ENCODE results near the gene EIF5AL1. TPM values are rescaled to one million over a fixed set of nuclear protein-coding genes. Genes with fewer than 3 reads are reported as not detected.
A peak's percentile ranks its signal among the peaks of the same experiment; 100 is the strongest.

Gene EIF5AL1
- total RNA-seq, 1 donor from 2014 or later: 1.1 TPM

- Histone ChIP-seq H3K27me3 (ENCODE audit: insufficient read depth, low read length) (peaks cover 9% of the 10 kb centered on the region), H3K4me2 (ENCODE audit: low read length) (no peak overlapping the region), H4K20me1 (ENCODE audit: insufficient read depth, low read length) (no peaks in the 10 kb centered on the region), H3K9me3 (ENCODE audit: insufficient read depth, low read depth, low read length) (no peaks in the 10 kb centered on the region), H3K9ac (ENCODE audit: low read length) (no peak overlapping the region), H2AFZ (ENCODE audit: low read depth, low read length) (no peak overlapping the region), H3K36me3 (ENCODE audit: insufficient read depth, low read length) (no peaks in the 10 kb centered on the region), H3K27ac (ENCODE audit: low read depth, low read length) (no peak overlapping the region), H3K79me2 (ENCODE audit: insufficient read depth, low read length) (no peaks in the 10 kb centered on the region), H3K4me3 (ENCODE audit: insufficient read depth, low read depth, low read length) (no peak overlapping the region), H3K4me1 (ENCODE audit: insufficient read depth, low read length) (no peaks in the 10 kb centered on the region)
- Mint-ChIP-seq H3K9me3 (ENCODE audit: unreplicated experiment) (no peaks in the 10 kb centered on the region), H3K27ac (ENCODE audit: unreplicated experiment) (no peak overlapping the region), H3K27me3 (ENCODE audit: low read depth, unreplicated experiment) (peaks cover 29% of the 10 kb centered on the region), H3K4me3 (ENCODE audit: unreplicated experiment) (no peak overlapping the region), H3K4me1 (ENCODE audit: low read depth, unreplicated experiment) (no peaks in the 10 kb centered on the region), H3K36me3 (ENCODE audit: low read depth, unreplicated experiment) (no peaks in the 10 kb centered on the region)
- TF ChIP-seq EZH2 (IDR thresholded peaks at IDR 0.05; ENCODE audit: insufficient read depth, low read length) (no peak), CTCF (IDR thresholded peaks at IDR 0.05; ENCODE audit: insufficient read depth, low read depth, low read length) (no peak)
- FAIRE-seq (no peak), DNase-seq (ENCODE audit: low read depth) (peak; percentile 8)
Measured at GRCh38 chr10:79559726-79560125, 47.4 kb downstream of the EIF5AL1 start.

- Histone ChIP-seq H3K4me3 (ENCODE audit: insufficient read depth, low read depth, low read length) (no peak within 1 kb of the TSS), H3K36me3 (ENCODE audit: insufficient read depth, low read length) (no peaks in the 10 kb centered on the region), H3K27me3 (ENCODE audit: insufficient read depth, low read length) (peaks cover 9% of the 10 kb centered on the region), H3K4me1 (ENCODE audit: insufficient read depth, low read length) (no peaks in the 10 kb centered on the region), H2AFZ (ENCODE audit: low read depth, low read length) (no peak within 1 kb of the TSS), H4K20me1 (ENCODE audit: insufficient read depth, low read length) (no peaks in the 10 kb centered on the region), H3K27ac (ENCODE audit: low read depth, low read length) (no peak within 1 kb of the TSS), H3K9me3 (ENCODE audit: insufficient read depth, low read depth, low read length) (no peaks in the 10 kb centered on the region), H3K9ac (ENCODE audit: low read length) (no peak within 1 kb of the TSS), H3K4me2 (ENCODE audit: low read length) (no peak within 1 kb of the TSS), H3K79me2 (ENCODE audit: insufficient read depth, low read length) (no peaks in the 10 kb centered on the region)
- Mint-ChIP-seq H3K9me3 (ENCODE audit: unreplicated experiment) (no peaks in the 10 kb centered on the region), H3K36me3 (ENCODE audit: low read depth, unreplicated experiment) (no peaks in the 10 kb centered on the region), H3K4me1 (ENCODE audit: low read depth, unreplicated experiment) (no peaks in the 10 kb centered on the region), H3K27ac (ENCODE audit: unreplicated experiment) (no peak within 1 kb of the TSS), H3K4me3 (ENCODE audit: unreplicated experiment) (no peak within 1 kb of the TSS), H3K27me3 (ENCODE audit: low read depth, unreplicated experiment) (peaks cover 27% of the 10 kb centered on the region)
- TF ChIP-seq CTCF (IDR thresholded peaks at IDR 0.05; ENCODE audit: insufficient read depth, low read depth, low read length) (no peak), EZH2 (IDR thresholded peaks at IDR 0.05; ENCODE audit: insufficient read depth, low read length) (no peak)
- FAIRE-seq (no peak), DNase-seq (ENCODE audit: low read depth) (no peak)
Measured at GRCh38 chr10:79560160-79560709, 47.9 kb downstream of the EIF5AL1 start, which contains the start of gene SFTPA2. Gene SFTPA2, minus strand, starts transcription at chr10:79560407. Its CDS starts 924 bp downstream, at chr10:79559483.

GRCh38 chr10:79561257-79561656 is 48.9 kb downstream of the EIF5AL1 start:
- Histone ChIP-seq H3K36me3 (ENCODE audit: insufficient read depth, low read length) (no peaks in the 10 kb centered on the region), H3K27ac (ENCODE audit: low read depth, low read length) (no peak overlapping the region), H3K9me3 (ENCODE audit: insufficient read depth, low read depth, low read length) (no peaks in the 10 kb centered on the region), H3K4me3 (ENCODE audit: insufficient read depth, low read depth, low read length) (no peak overlapping the region), H3K79me2 (ENCODE audit: insufficient read depth, low read length) (no peaks in the 10 kb centered on the region), H3K9ac (ENCODE audit: low read length) (no peak overlapping the region), H4K20me1 (ENCODE audit: insufficient read depth, low read length) (no peaks in the 10 kb centered on the region), H3K27me3 (ENCODE audit: insufficient read depth, low read length) (peaks cover 9% of the 10 kb centered on the region), H3K4me2 (ENCODE audit: low read length) (no peak overlapping the region), H2AFZ (ENCODE audit: low read depth, low read length) (no peak overlapping the region), H3K4me1 (ENCODE audit: insufficient read depth, low read length) (no peaks in the 10 kb centered on the region)
- Mint-ChIP-seq H3K27ac (ENCODE audit: unreplicated experiment) (no peak overlapping the region), H3K27me3 (ENCODE audit: low read depth, unreplicated experiment) (peaks cover 25% of the 10 kb centered on the region), H3K4me1 (ENCODE audit: low read depth, unreplicated experiment) (no peaks in the 10 kb centered on the region), H3K36me3 (ENCODE audit: low read depth, unreplicated experiment) (no peaks in the 10 kb centered on the region), H3K9me3 (ENCODE audit: unreplicated experiment) (no peaks in the 10 kb centered on the region), H3K4me3 (ENCODE audit: unreplicated experiment) (no peak overlapping the region)
- FAIRE-seq: no peak
- no peak for TF ChIP-seq EZH2 (IDR thresholded peaks at IDR 0.05; ENCODE audit: insufficient read depth, low read length)
- no peak for DNase-seq (ENCODE audit: low read depth)
